Islet of Langerhans (tissue), 1 donor: ENCODE measurements around the gene RIMOC1.
A peak's percentile ranks its signal among the peaks of the same experiment; 100 is the strongest.

Experiments
- FAIRE-seq: peaks from one replicate; lab custom pipeline; 2011; peaks lifted over from hg19 to GRCh38; lab: Jason Lieb, UNC

RIMOC1 gene

GRCh38 chr5:41903892-41904799 is at the start of gene RIMOC1:
Gene RIMOC1, plus strand, starts transcription at chr5:41904344. Its CDS starts 24 bp downstream, at chr5:41904368.
- FAIRE-seq: peak; percentile 99

GRCh38 chr5:41856644-41857491 is 47.3 kb upstream of the RIMOC1 start:
- peak; percentile 99 for FAIRE-seq

DNA sequence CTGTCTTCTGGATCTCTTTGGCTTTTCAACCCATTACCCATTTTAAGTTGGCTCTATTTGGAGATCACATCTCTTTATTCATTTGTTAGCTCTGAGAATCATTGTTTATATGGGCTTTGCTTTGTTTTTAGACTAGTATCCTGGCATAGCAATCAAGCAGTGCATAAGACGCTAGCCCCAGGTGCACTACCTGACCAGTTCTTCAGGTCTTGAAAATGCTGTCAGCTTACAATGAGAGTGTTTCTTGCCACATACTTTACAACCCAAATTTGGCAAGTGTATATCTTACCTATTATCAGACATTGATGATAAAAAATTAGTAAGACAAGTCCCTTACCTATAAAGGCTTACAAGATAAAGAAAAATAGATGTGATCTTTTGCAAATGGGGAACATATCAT is 46.2 kb upstream of the RIMOC1 start:
- no peak for FAIRE-seq

- FAIRE-seq: no peak
Observed at GRCh38 chr5:41858890-41859289, 45.3 kb upstream of the RIMOC1 start.

- no peak for FAIRE-seq
Observed at GRCh38 chr5:41863871-41864486, 40.2 kb upstream of the RIMOC1 start.

DNA sequence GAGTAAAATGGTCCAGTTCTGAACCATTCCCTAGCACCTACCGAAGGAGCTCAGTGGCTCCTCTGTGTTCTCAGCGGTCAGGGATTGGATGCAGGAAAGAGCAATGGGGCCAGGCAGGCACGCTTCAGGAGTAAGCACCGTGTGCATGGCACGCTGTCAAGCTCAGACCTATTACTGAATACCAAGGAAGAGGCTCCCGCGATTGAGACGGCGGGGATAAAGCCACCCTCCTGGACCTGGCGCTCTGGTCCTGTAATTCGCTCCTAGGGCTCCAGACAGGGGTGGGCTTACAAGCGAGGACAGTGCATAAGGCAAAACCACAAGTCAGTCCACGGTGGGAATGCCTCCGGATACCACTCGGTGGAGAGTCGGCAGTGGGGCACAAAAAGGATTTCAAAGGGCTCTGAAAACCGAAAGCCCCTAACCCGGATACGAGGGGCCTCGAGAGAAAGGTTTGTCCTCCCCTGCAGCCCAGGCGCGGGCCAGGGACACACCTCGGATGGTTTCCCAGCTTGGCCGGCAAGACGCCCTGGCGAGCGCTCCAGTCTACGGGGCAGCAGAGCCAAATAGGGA is 34.9 kb upstream of the RIMOC1 start:
- FAIRE-seq: no peak

- no peak for FAIRE-seq
Observed at GRCh38 chr5:41869724-41870626, 34.2 kb upstream of the RIMOC1 start, which contains the start of gene OXCT1. Gene OXCT1, minus strand, starts transcription at chr5:41870425. Its CDS starts 67 bp downstream, at chr5:41870358.

GRCh38 chr5:41870627-41871048 is 33.5 kb upstream of the RIMOC1 start:
- FAIRE-seq: no peak

DNA sequence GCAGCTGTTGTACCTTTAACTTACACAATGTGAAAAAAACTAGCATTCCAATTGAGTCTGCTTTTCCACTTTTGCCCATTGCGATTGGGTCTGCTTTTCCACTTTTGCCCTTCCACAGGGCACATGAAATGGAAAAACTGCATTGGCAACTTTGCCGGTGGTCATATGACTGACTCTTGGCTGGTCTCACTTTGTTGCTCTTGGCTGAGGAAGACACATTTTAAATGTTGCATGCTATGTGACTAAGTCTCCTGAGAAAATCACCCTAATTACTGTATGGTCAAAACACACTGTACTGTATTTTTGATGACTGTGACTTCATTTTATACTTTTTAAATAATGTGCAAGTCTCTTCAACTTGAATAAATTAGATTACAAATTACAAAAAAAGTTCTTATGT is 32.3 kb upstream of the RIMOC1 start:
- FAIRE-seq: no peak

DNA sequence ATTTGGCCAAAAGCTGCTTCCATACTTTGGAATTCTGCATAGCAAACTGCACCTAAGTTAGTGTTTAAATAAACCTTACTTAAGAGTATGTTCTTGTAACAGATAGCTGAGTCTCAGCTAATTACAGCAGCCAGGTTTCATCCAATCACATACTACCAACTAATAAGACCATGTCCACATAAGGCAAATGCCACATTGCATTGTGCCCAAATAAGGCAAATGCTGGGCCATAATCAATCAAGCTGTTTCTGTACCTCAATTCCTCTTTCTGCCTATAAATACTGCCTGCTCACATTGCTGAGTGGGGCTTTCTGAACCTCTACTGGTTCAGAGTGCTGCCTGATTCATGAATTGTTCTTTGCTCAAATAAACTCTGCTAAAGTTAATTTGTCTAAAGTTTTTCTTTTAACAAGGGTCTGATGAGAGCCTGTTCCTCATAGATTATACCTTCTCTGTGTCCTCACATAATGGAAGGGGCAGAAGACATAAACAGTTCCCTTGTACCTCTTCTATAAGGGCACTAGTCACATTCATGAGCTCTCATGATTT is 29.6 kb upstream of the RIMOC1 start:
- FAIRE-seq: no peak

GRCh38 chr5:41875121-41875520 is 29.0 kb upstream of the RIMOC1 start:
- no peak for FAIRE-seq

GRCh38 chr5:41876678-41877077 is 27.5 kb upstream of the RIMOC1 start:
- no peak for FAIRE-seq

DNA sequence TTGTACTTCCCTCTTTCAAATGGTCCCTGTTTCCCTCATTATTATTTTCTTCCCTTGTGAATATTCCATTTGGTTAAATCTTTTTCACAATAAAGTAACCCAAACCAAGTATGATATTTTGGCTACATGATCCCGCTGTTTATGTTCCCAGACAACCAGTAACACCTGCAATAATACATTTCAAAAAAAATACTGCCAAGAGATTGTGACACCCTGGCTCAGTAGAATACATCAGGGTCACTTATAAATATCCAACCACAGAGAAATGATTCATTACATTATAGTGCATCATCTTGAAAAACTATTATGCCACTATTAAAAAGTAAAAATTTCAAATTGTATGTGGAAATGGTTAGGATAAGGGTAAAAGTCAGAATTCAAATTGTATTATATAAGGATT is 26.7 kb upstream of the RIMOC1 start:
- no peak for FAIRE-seq

GRCh38 chr5:41878173-41878572 is 26.0 kb upstream of the RIMOC1 start:
- FAIRE-seq: no peak

DNA sequence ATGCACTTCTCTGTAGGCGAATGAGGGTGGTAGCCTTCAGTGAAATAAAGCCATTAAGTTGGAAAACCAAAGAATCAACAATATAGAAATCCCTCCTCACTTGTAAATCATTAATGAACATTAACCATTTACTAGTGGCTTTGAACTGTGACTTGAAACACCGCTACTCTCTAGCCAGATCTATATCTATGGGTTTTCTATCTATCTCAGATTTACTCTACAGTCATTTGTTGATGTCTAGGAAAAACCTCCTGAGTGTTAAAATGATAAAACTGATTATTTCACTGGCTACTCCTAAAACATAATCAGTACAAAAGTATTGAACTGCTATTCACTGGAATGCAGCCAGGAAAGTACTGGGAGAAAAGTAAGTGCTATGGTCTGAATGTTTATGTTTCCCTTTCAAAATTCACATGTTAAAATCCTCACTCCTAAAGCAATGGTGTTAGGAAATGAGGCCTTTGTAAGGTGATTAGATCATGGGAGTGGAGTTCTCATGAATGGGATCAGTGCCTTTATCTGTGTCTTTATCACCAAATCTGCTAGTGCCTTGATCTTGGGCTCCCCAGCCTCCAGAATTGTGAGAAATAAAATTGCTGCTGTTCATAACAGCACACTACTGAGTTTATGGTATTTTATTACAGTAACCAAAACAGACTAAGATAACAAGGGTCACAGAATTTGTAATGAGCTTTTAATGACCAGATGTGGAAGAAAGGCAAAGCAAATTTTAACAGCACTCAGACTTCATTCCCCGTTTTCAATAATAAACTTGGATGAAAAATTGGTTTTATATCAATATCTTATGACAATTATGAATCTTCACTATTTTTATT is 25.3 kb upstream of the RIMOC1 start:
- no peak for FAIRE-seq

GRCh38 chr5:41882765-41883164 is 21.4 kb upstream of the RIMOC1 start:
- no peak for FAIRE-seq

DNA sequence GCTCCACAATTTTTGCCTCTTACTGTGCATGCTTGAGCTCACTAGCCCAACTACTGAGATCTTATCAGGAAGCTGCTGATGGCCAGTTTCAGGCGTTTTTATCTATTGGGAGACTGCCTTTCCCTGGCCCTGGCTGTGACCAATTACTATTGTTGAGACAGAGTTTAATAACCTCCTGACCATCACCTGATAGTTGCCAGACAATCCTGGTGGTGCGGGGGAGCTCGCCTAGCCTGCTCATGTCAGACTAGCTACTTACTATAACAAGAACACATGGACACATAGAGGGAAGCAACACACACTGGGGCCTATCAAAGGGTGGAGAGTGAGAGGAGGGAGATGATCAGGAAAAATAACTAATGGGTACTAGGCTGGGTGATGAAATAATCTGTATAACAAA is 20.9 kb upstream of the RIMOC1 start:
- no peak for FAIRE-seq

- FAIRE-seq: no peak
Observed at GRCh38 chr5:41883936-41884335, 20.2 kb upstream of the RIMOC1 start.

- no peak for FAIRE-seq
Observed at GRCh38 chr5:41885286-41885685, 18.9 kb upstream of the RIMOC1 start.
